ENCODE measurements around the gene SESN2.

SESN2 gene

GRCh38 chr1:28256197-28256827 lies 3.0 kb upstream of the SESN2 start:
- no peak for DNase-seq

- DNase-seq, result no peak
Observed at GRCh38 chr1:28257736-28258135, 1.6 kb upstream of the SESN2 start.

GRCh38 chr1:28258628-28259251 lies 578 bp upstream of the SESN2 start:
- no peak for DNase-seq

GRCh38 chr1:28259934-28260802 lies 850 bp downstream of the SESN2 start:
- DNase-seq, result peak; percentile 86

GRCh38 chr1:28260803-28261174 lies 1.5 kb downstream of the SESN2 start:
- no peak for DNase-seq

- no peak for DNase-seq
Observed at GRCh38 chr1:28264897-28265296, 5.6 kb downstream of the SESN2 start.

- DNase-seq, result no peak
Observed at GRCh38 chr1:28265577-28265976, 6.3 kb downstream of the SESN2 start.

- DNase-seq, result no peak
Observed at GRCh38 chr1:28266920-28267322, 7.6 kb downstream of the SESN2 start.

- DNase-seq, result no peak
Observed at GRCh38 chr1:28267633-28268032, 8.3 kb downstream of the SESN2 start.

- DNase-seq, result no peak
Observed at GRCh38 chr1:28269529-28269928, 10.2 kb downstream of the SESN2 start.

GRCh38 chr1:28272215-28272852 lies 13.0 kb downstream of the SESN2 start:
- no peak for DNase-seq

GRCh38 chr1:28273216-28273860 lies 14.0 kb downstream of the SESN2 start:
- DNase-seq, result no peak

- DNase-seq, result no peak
Observed at GRCh38 chr1:28278763-28279162, 19.4 kb downstream of the SESN2 start.

GRCh38 chr1:28279721-28280120 lies 20.4 kb downstream of the SESN2 start:
- DNase-seq, result no peak

GRCh38 chr1:28280501-28280900 lies 21.2 kb downstream of the SESN2 start:
- DNase-seq, result no peak

GRCh38 chr1:28280977-28281381 lies 21.7 kb downstream of the SESN2 start:
- no peak for DNase-seq

- DNase-seq, result no peak
Observed at GRCh38 chr1:28281608-28282425, 22.5 kb downstream of the SESN2 start.

- no peak for DNase-seq
Observed at GRCh38 chr1:28282426-28283407, 23.4 kb downstream of the SESN2 start.

GRCh38 chr1:28286111-28286510 lies 26.8 kb downstream of the SESN2 start:
- DNase-seq, result no peak

GRCh38 chr1:28288487-28288886 lies 29.2 kb downstream of the SESN2 start:
- no peak for DNase-seq

GRCh38 chr1:28290851-28291250 lies 31.5 kb downstream of the SESN2 start:
- no peak for DNase-seq
